Astrocyte (in vitro differentiated cells and primary cell): ENCODE measurements around the gene DUSP5. TPM values are rescaled to one million over a fixed set of nuclear protein-coding genes. Genes with fewer than 3 reads are reported as not detected.

Experiments
- DNase-seq: peaks from one replicate; pipeline ENCODE4 v3.0.0-alpha.2; 2010; ENCODE audit warnings: low read depth
- FAIRE-seq: peaks from 2 replicates; lab custom pipeline; 2011; peaks lifted over from hg19 to GRCh38; lab: Jason Lieb, UNC
- H2AFZ ChIP-seq: 2 replicates; pipeline ENCODE4 v1.6.0; 2012; ENCODE audit warnings: low read depth, low read length, inconsistent platforms
- H3K27ac ChIP-seq: 2 replicates; pipeline ENCODE4 v1.5.1; 2011; ENCODE audit warnings: low read depth, low read length, inconsistent platforms
- H3K27me3 ChIP-seq: 2 replicates; pipeline ENCODE4 v1.6.0; 2011; ENCODE audit warnings: low read length, inconsistent platforms; ENCODE audit not compliant: insufficient read depth
- H3K36me3 ChIP-seq: 2 replicates; pipeline ENCODE4 v1.5.1; 2011; ENCODE audit warnings: low read length, inconsistent platforms; ENCODE audit not compliant: insufficient read depth
- H3K4me1 ChIP-seq: 2 replicates; pipeline ENCODE4 v1.5.1; 2011; ENCODE audit warnings: low read length, inconsistent platforms; ENCODE audit not compliant: insufficient read depth
- H3K4me2 ChIP-seq: 2 replicates; pipeline ENCODE4 v1.6.0; 2012; ENCODE audit warnings: low read length, inconsistent platforms
- H3K4me3 ChIP-seq: 2 replicates; pipeline ENCODE4 v1.5.1; 2011; ENCODE audit warnings: low read depth, mild to moderate bottlenecking, low read length, inconsistent platforms; ENCODE audit not compliant: insufficient read depth
- H3K79me2 ChIP-seq: 2 replicates; pipeline ENCODE4 v1.6.0; 2012; ENCODE audit warnings: mild to moderate bottlenecking, low read length, inconsistent platforms; ENCODE audit not compliant: insufficient read depth
- H3K9ac ChIP-seq: 2 replicates; pipeline ENCODE4 v1.6.0; 2012; ENCODE audit warnings: mild to moderate bottlenecking, low read length, inconsistent platforms
- H3K9me3 ChIP-seq: 2 replicates; pipeline ENCODE4 v1.5.1; 2012; ENCODE audit warnings: low read depth, mild to moderate bottlenecking, low read length, inconsistent platforms; ENCODE audit not compliant: insufficient read depth
- H4K20me1 ChIP-seq: 2 replicates; pipeline ENCODE4 v1.6.0; 2012; ENCODE audit warnings: low read length, inconsistent platforms; ENCODE audit not compliant: insufficient read depth
- H3K27ac Mint-ChIP-seq: one replicate; pipeline ENCODE4 v1.8.0; 2021; ENCODE audit warnings: mild to moderate bottlenecking, mixed read lengths; ENCODE audit not compliant: unreplicated experiment
- H3K27me3 Mint-ChIP-seq: one replicate; pipeline ENCODE4 v1.8.0; 2021; ENCODE audit warnings: low read depth, mixed read lengths; ENCODE audit not compliant: unreplicated experiment
- H3K36me3 Mint-ChIP-seq: one replicate; pipeline ENCODE4 v1.8.0; 2021; ENCODE audit warnings: low read depth, mixed read lengths; ENCODE audit not compliant: unreplicated experiment
- H3K4me1 Mint-ChIP-seq: one replicate; pipeline ENCODE4 v1.8.0; 2021; ENCODE audit warnings: low read depth, mixed read lengths; ENCODE audit not compliant: unreplicated experiment
- H3K4me3 Mint-ChIP-seq: one replicate; pipeline ENCODE4 v1.8.0; 2021; ENCODE audit warnings: mild to moderate bottlenecking, moderate library complexity, mixed read lengths; ENCODE audit not compliant: unreplicated experiment
- H3K9me3 Mint-ChIP-seq: one replicate; pipeline ENCODE4 v1.8.0; 2021; ENCODE audit warnings: mild to moderate bottlenecking, mixed read lengths; ENCODE audit not compliant: unreplicated experiment
- CTCF ChIP-seq: IDR thresholded peaks from 2 replicates; pipeline ENCODE4 v1.5.1; 2011; ENCODE audit warnings: low read depth, mild to moderate bottlenecking, inconsistent platforms, low read length, moderate library complexity; ENCODE audit not compliant: insufficient read depth
- EZH2 ChIP-seq: IDR thresholded peaks from 2 replicates; pipeline ENCODE4 v1.6.1; 2012; ENCODE audit warnings: mild to moderate bottlenecking, low read length, inconsistent platforms; ENCODE audit not compliant: insufficient read depth
- total RNA-seq: library from RNA; stranded (reverse); gene quantifications from 2 replicates; pipeline ENCODE4 v1.2.1, GENCODE V29; 2021

The DUSP5 gene
- total RNA-seq, 1 donor from 2014 or later, result 36.4 TPM

GRCh38 chr10:110505130-110505770 is 7.5 kb downstream of the DUSP5 start:
- H3K27ac ChIP-seq, result no peak overlapping the region
- peaks cover 92% of the 10 kb centered on the region for H4K20me1 ChIP-seq
- DNase-seq (no peak), FAIRE-seq (no peak)
- H3K4me3 Mint-ChIP-seq, result no peak overlapping the region
- H3K9ac ChIP-seq, result no peak overlapping the region
- H3K36me3 ChIP-seq, result peaks cover 55% of the 10 kb centered on the region
- peaks cover 52% of the 10 kb centered on the region for H3K4me1 Mint-ChIP-seq
- H2AFZ ChIP-seq, result no peak overlapping the region
- H3K79me2 ChIP-seq, result peaks cover 97% of the 10 kb centered on the region
- TF ChIP-seq CTCF (no peak), EZH2 (no peak)
- H3K27ac Mint-ChIP-seq, result no peak overlapping the region
- peaks cover 47% of the 10 kb centered on the region for H3K36me3 Mint-ChIP-seq
- no peak overlapping the region for H3K4me2 ChIP-seq
- peaks cover 45% of the 10 kb centered on the region for H3K4me1 ChIP-seq
- no peak overlapping the region for H3K4me3 ChIP-seq
- H3K27me3 ChIP-seq, result no peaks in the 10 kb centered on the region
- no peaks in the 10 kb centered on the region for H3K27me3 Mint-ChIP-seq
- peaks cover 2% of the 10 kb centered on the region for H3K9me3 Mint-ChIP-seq
- H3K9me3 ChIP-seq, result no peaks in the 10 kb centered on the region

GRCh38 chr10:110506448-110506847 is 8.7 kb downstream of the DUSP5 start:
- H3K4me1 ChIP-seq, result peaks cover 40% of the 10 kb centered on the region
- Mint-ChIP-seq H3K27ac (no peak overlapping the region), H3K4me3 (no peak overlapping the region), H3K36me3 (peaks cover 58% of the 10 kb centered on the region), H3K4me1 (peaks cover 44% of the 10 kb centered on the region), H3K9me3 (peaks cover 2% of the 10 kb centered on the region), H3K27me3 (no peaks in the 10 kb centered on the region)
- H3K9ac ChIP-seq, result no peak overlapping the region
- no peak for DNase-seq
- H3K27me3 ChIP-seq, result no peaks in the 10 kb centered on the region
- H2AFZ ChIP-seq, result no peak overlapping the region
- no peak overlapping the region for H3K4me3 ChIP-seq
- peaks cover 87% of the 10 kb centered on the region for H4K20me1 ChIP-seq
- no peak overlapping the region for H3K27ac ChIP-seq
- peaks cover 65% of the 10 kb centered on the region for H3K36me3 ChIP-seq
- no peak for TF ChIP-seq CTCF
- no peak for TF ChIP-seq EZH2
- H3K4me2 ChIP-seq, result no peak overlapping the region
- H3K79me2 ChIP-seq, result peaks cover 97% of the 10 kb centered on the region
- FAIRE-seq, result no peak
- H3K9me3 ChIP-seq, result no peaks in the 10 kb centered on the region

- peaks cover 2% of the 10 kb centered on the region for H3K9me3 Mint-ChIP-seq
- no peaks in the 10 kb centered on the region for H3K27me3 ChIP-seq
- no peak overlapping the region for H3K9ac ChIP-seq
- H3K4me2 ChIP-seq, result no peak overlapping the region
- peaks cover 61% of the 10 kb centered on the region for H3K36me3 Mint-ChIP-seq
- no peak overlapping the region for H3K4me3 ChIP-seq
- peaks cover 95% of the 10 kb centered on the region for H3K79me2 ChIP-seq
- TF ChIP-seq CTCF (no peak), EZH2 (no peak)
- H3K36me3 ChIP-seq, result peaks cover 65% of the 10 kb centered on the region
- H3K4me1 Mint-ChIP-seq, result peaks cover 46% of the 10 kb centered on the region
- DNase-seq (no peak), FAIRE-seq (no peak)
- no peak overlapping the region for H3K27ac ChIP-seq
- peaks cover 84% of the 10 kb centered on the region for H4K20me1 ChIP-seq
- H3K27ac Mint-ChIP-seq, result no peak overlapping the region
- no peaks in the 10 kb centered on the region for H3K27me3 Mint-ChIP-seq
- no peak overlapping the region for H3K4me3 Mint-ChIP-seq
- H2AFZ ChIP-seq, result no peak overlapping the region
- H3K9me3 ChIP-seq, result no peaks in the 10 kb centered on the region
- H3K4me1 ChIP-seq, result peaks cover 40% of the 10 kb centered on the region
Measured at GRCh38 chr10:110507346-110507745, 9.6 kb downstream of the DUSP5 start.
